Esophagus muscularis mucosa (tissue), 4 donors: ENCODE measurements around the gene BACH1. TPM values are rescaled to one million over a fixed set of nuclear protein-coding genes. Genes with fewer than 3 reads are reported as not detected.

Experiments
- DNase-seq: peaks from one replicate; pipeline ENCODE4 v3.0.0-alpha.2; 2017; ENCODE audit errors: extremely low spot score
- H3K27ac ChIP-seq, 4 donors: fragments of 200-600 bp; sonication (generic); replicated peaks in 1 of 4; 1 replicate in 3 of 4; 2 replicates in 1 of 4; pipeline ENCODE4 v1.5.1; 2016 to 2019; ENCODE audit warnings: mild to moderate bottlenecking in 1 of 4
- H3K27me3 ChIP-seq, 4 donors: fragments of 200-600 bp; sonication (generic); one replicate each; pipeline versions ENCODE4 v1.5.1 to v1.6.0; 2016 to 2019
- H3K36me3 ChIP-seq, 4 donors: fragments of 200-600 bp; sonication (generic); one replicate each; pipeline ENCODE4 v1.5.1; 2016 to 2019
- H3K4me1 ChIP-seq, 4 donors: fragments of 200-600 bp; sonication (generic); one replicate each; pipeline ENCODE4 v1.5.1; 2016 to 2019
- H3K4me3 ChIP-seq, 4 donors: fragments of 200-600 bp; sonication (generic); 1 replicate in 2 of 4; 2 replicates in 2 of 4; pipeline ENCODE4 v1.5.1; 2016 to 2019; ENCODE audit warnings: mild to moderate bottlenecking in 4 of 4, moderate library complexity in 1 of 4
- H3K9me3 ChIP-seq, 4 donors: fragments of 200-600 bp; sonication (generic); 1 replicate in 3 of 4; 2 replicates in 1 of 4; pipeline ENCODE4 v1.5.1; 2016 to 2019
- CTCF ChIP-seq, 3 experiments: fragments of 200-600 bp in 2 of 3; fragments of 450-650 bp in 1 of 3; sonication (generic) in 2 of 3; IDR thresholded peaks; one replicate each; pipeline ENCODE4 v1.5.1; 2017 to 2019; ENCODE audit warnings: antibody characterized with exemption in 3 of 3, mild to moderate bottlenecking in 2 of 3, moderate library complexity in 1 of 3
- EP300 ChIP-seq: sonication (generic); formaldehyde crosslinking; IDR thresholded peaks from one replicate; pipeline ENCODE4 v1.6.1; 2017; ENCODE audit warnings: antibody characterized with exemption
- POLR2A ChIP-seq: fragments of 450-650 bp; IDR thresholded peaks from one replicate; pipeline ENCODE4 v1.6.1; 2017; ENCODE audit warnings: antibody characterized with exemption, moderate library complexity, mild to moderate bottlenecking, low read depth
- POLR2AphosphoS5 ChIP-seq, 2 donors: sonication (generic); formaldehyde crosslinking; IDR thresholded peaks; one replicate each; pipeline ENCODE4 v1.6.1; 2017; ENCODE audit warnings: antibody characterized with exemption in 2 of 2
- WGBS: methylation state at CpG from one replicate; pipeline ENCODE4 v1.1.5; 2018; 5-methylcytosine and 5-hydroxymethylcytosine counted together
- intact Hi-C: fragments of 100-400 bp; cut with DNase I; formaldehyde crosslinking; loops from one replicate; pipeline ENCODE4 v1.15.1; 2023
- total RNA-seq, 4 donors: library from RNA; depleted of rRNA; stranded (reverse); fragments of >200 nt; gene quantifications; one replicate each; pipeline versions ENCODE4 v1.1.0 to v1.2.1, GENCODE V29; 2016

Gene BACH1
- total RNA-seq, 4 donors from 2014 or later = 43.8 to 86.3 (median 50.9) TPM

- H3K9me3 ChIP-seq = peaks cover 0 to 17% (median 12%) of the 10 kb centered on the region in 4 donors
- H3K4me1 ChIP-seq = peaks cover 0 to 12% (median 9%) of the 10 kb centered on the region in 4 donors
- no peaks in the 10 kb centered on the region for H3K27me3 ChIP-seq
- H3K36me3 ChIP-seq = no peaks in the 10 kb centered on the region
- DNase-seq = no peak
- WGBS = 68% methylated on average over 7 of the region's 7 CpGs
- H3K4me3 ChIP-seq = no peak overlapping the region
- H3K27ac ChIP-seq = no peak overlapping the region
- intact Hi-C loops = no loop called here
- no peak for TF ChIP-seq CTCF (IDR thresholded peaks at IDR 0.05)
- no peak for TF ChIP-seq EP300
- no peak for TF ChIP-seq POLR2AphosphoS5 (IDR thresholded peaks at IDR 0.05)
- TF ChIP-seq POLR2A = no peak
Measured at GRCh38 chr21:29256126-29256910, 42.4 kb upstream of the BACH1 start.

GRCh38 chr21:29257701-29258100 lies 41.0 kb upstream of the BACH1 start:
- Histone ChIP-seq H3K36me3 (no peaks in the 10 kb centered on the region), H3K9me3 (peaks cover 0 to 17% (median 12%) of the 10 kb centered on the region in 4 donors), H3K27me3 (no peaks in the 10 kb centered on the region), H3K4me1 (peaks cover 0 to 12% (median 9%) of the 10 kb centered on the region in 4 donors), H3K27ac (no peak overlapping the region), H3K4me3 (no peak overlapping the region)
- intact Hi-C loops = no loop called here
- WGBS = 92% methylated on average over 2 of the region's 2 CpGs
- DNase-seq = no peak
- no peak for TF ChIP-seq CTCF (IDR thresholded peaks at IDR 0.05)
- no peak for TF ChIP-seq POLR2A
- no peak for TF ChIP-seq EP300
- TF ChIP-seq POLR2AphosphoS5 (IDR thresholded peaks at IDR 0.05) = no peak

- peaks cover 0 to 9% (median 7%) of the 10 kb centered on the region in 4 donors for H3K9me3 ChIP-seq
- H3K27me3 ChIP-seq = no peaks in the 10 kb centered on the region
- intact Hi-C loops = no loop called here
- no peak overlapping the region for H3K4me3 ChIP-seq
- peaks cover 0 to 12% (median 9%) of the 10 kb centered on the region in 4 donors for H3K4me1 ChIP-seq
- H3K36me3 ChIP-seq = no peaks in the 10 kb centered on the region
- DNase-seq = no peak
- H3K27ac ChIP-seq = no peak overlapping the region
- TF ChIP-seq EP300 = no peak
- WGBS = 44% methylated on average over 5 of the region's 5 CpGs
Measured at GRCh38 chr21:29258626-29259338, 39.9 kb upstream of the BACH1 start.

GRCh38 chr21:29260461-29260860 lies 38.3 kb upstream of the BACH1 start:
- no peak overlapping the region for H3K4me3 ChIP-seq
- H3K27ac ChIP-seq = no peak overlapping the region
- H3K36me3 ChIP-seq = no peaks in the 10 kb centered on the region
- WGBS = 98% methylated on average over 2 of the region's 2 CpGs
- intact Hi-C loops = no loop called here
- no peaks in the 10 kb centered on the region for H3K9me3 ChIP-seq
- TF ChIP-seq CTCF (IDR thresholded peaks at IDR 0.05) (no peak), POLR2AphosphoS5 (IDR thresholded peaks at IDR 0.05) (no peak), EP300 (no peak), POLR2A (no peak)
- no peaks in the 10 kb centered on the region for H3K27me3 ChIP-seq
- peaks cover 0 to 12% (median 9%) of the 10 kb centered on the region in 4 donors for H3K4me1 ChIP-seq
- no peak for DNase-seq
